GM12892 (cell line): Measurements from ENCODE around the gene NELL1.

ENCODE experiments used
- POLR2A ChIP-seq: IDR thresholded peaks from 2 replicates; pipeline ENCODE4 v1.6.1; 2011; ENCODE audit warnings: low read depth, low read length, control low read depth
- TAF1 ChIP-seq: IDR thresholded peaks from 2 replicates; pipeline ENCODE4 v1.6.1; 2011; ENCODE audit warnings: low read depth, mild to moderate bottlenecking, control low read depth, low read length, borderline replicate concordance

- no peak for TF ChIP-seq POLR2A
- TF ChIP-seq TAF1, result no peak
Measured at GRCh38 chr11:20621679-20622078, 47.7 kb upstream of the NELL1 start.
